Mesothelial cell of epicardium (in vitro differentiated cells): Measurements from ENCODE around the gene SEPTIN5. TPM values are rescaled to one million over a fixed set of nuclear protein-coding genes. Genes with fewer than 3 reads are reported as not detected.

Source experiments
- total RNA-seq: library from RNA; stranded (reverse); gene quantifications from 3 replicates; pipeline ENCODE4 v1.2.1, GENCODE V29; 2021

SEPTIN5 gene
- total RNA-seq, 1 donor from 2014 or later: 42.1 TPM

Other genes starting within 250 kb of the SEPTIN5 start
- gene UFD1, start 235.3 kb upstream of the SEPTIN5 start, total RNA-seq: 38.8 to 45.0 TPM (median 43.2 TPM) in 3 replicates
- 12.2 to 15.3 TPM (median 12.5 TPM) in 3 replicates for gene CDC45, start 234.6 kb upstream of the SEPTIN5 start, total RNA-seq
- not detected in 3 replicates for gene CLDN5, start 190.1 kb upstream of the SEPTIN5 start, total RNA-seq
- gene GP1BB, start 9.0 kb downstream of the SEPTIN5 start, total RNA-seq: 1.4 to 5.7 TPM (median 4.4 TPM) in 3 replicates
- gene TBX1, start 46.3 kb downstream of the SEPTIN5 start, total RNA-seq: 0.34 to 0.45 TPM in 2 of 3 replicates, not detected in the other
- gene GNB1L, start 140.4 kb downstream of the SEPTIN5 start, total RNA-seq: 9.0 to 9.9 TPM (median 9.8 TPM) in 3 replicates
- 32.2 to 35.1 TPM (median 34.3 TPM) in 3 replicates for gene RTL10, start 140.4 kb downstream of the SEPTIN5 start, total RNA-seq
- gene COMT, start 227.3 kb downstream of the SEPTIN5 start, total RNA-seq: 87.8 to 93.5 TPM (median 93.5 TPM) in 3 replicates
- 21.0 to 23.2 TPM (median 22.9 TPM) in 3 replicates for gene TXNRD2, start 227.3 kb downstream of the SEPTIN5 start, total RNA-seq